Neural cell (in vitro differentiated cells): Measurements from ENCODE around the gene DUS3L. TPM values are rescaled to one million over a fixed set of nuclear protein-coding genes. Genes with fewer than 3 reads are reported as not detected.

ENCODE experiments used
- H2AFZ ChIP-seq: fragments of 200-600, 300-800 bp; sonication (generic), shearing (Covaris generic); 2 replicates; pipeline ENCODE4 v1.6.0; 2014; ENCODE audit warnings: low read depth, mild to moderate bottlenecking, antibody characterized with exemption, low read length, moderate library complexity
- H3F3A ChIP-seq: fragments of 200-600 bp; shearing (Covaris generic); 2 replicates; pipeline ENCODE4 v1.6.1; 2016; ENCODE audit warnings: mild to moderate bottlenecking, moderate library complexity, mixed read lengths, antibody characterized with exemption, low read length; ENCODE audit not compliant: insufficient read depth, poor library complexity, severe bottlenecking
- H3K27ac ChIP-seq: fragments of 200-600, 300-800 bp; sonication (generic), shearing (Covaris generic); 2 replicates; pipeline ENCODE4 v1.5.1; 2014; ENCODE audit warnings: mild to moderate bottlenecking, low read length, moderate library complexity
- H3K27me3 ChIP-seq: fragments of 300-800, 200-600 bp; sonication (generic), shearing (Covaris generic); 2 replicates; pipeline ENCODE4 v1.6.0; 2014; ENCODE audit warnings: mild to moderate bottlenecking, low read depth, low read length, moderate library complexity; ENCODE audit not compliant: insufficient read depth
- H3K36me3 ChIP-seq: fragments of 300-800, 200-600 bp; sonication (generic), shearing (Covaris generic); 2 replicates; pipeline ENCODE4 v1.5.1; 2014; ENCODE audit warnings: mild to moderate bottlenecking, antibody characterized with exemption, low read length, moderate library complexity; ENCODE audit not compliant: insufficient read depth
- H3K4me2 ChIP-seq: fragments of 300-800, 200-600 bp; sonication (generic), shearing (Covaris generic); 2 replicates; pipeline ENCODE4 v1.6.0; 2014; ENCODE audit warnings: mild to moderate bottlenecking, low read length
- H3K4me3 ChIP-seq: fragments of 300-800, 200-600 bp; sonication (generic), shearing (Covaris generic); 2 replicates; pipeline ENCODE4 v1.5.1; 2014; ENCODE audit warnings: mild to moderate bottlenecking, low read length, moderate library complexity
- H3K79me2 ChIP-seq: fragments of 200-600 bp; shearing (Covaris generic); replicated peaks from 2 replicates; pipeline ENCODE4 v1.6.0; 2014; ENCODE audit warnings: mild to moderate bottlenecking, low read length, moderate library complexity; ENCODE audit not compliant: insufficient read depth
- H3K9ac ChIP-seq: fragments of 300-800, 200-600 bp; sonication (generic), shearing (Covaris generic); 2 replicates; pipeline ENCODE4 v1.6.1; 2016; ENCODE audit warnings: mild to moderate bottlenecking, low read length, mixed read lengths
- H3K9me2 ChIP-seq: fragments of 200-600 bp; shearing (Covaris generic); 2 replicates; pipeline ENCODE4 v1.6.1; 2016; ENCODE audit warnings: mild to moderate bottlenecking, low read length, mixed read lengths; ENCODE audit not compliant: insufficient read depth
- H3K9me3 ChIP-seq: fragments of 200-600, 300-800 bp; sonication (generic), shearing (Covaris generic); 2 replicates; pipeline ENCODE4 v1.6.1; 2016; ENCODE audit warnings: mild to moderate bottlenecking, mixed run types, low read length, moderate library complexity, mixed read lengths
- H4K20me1 ChIP-seq: fragments of 200-600 bp; shearing (Covaris generic); 2 replicates; pipeline ENCODE4 v1.6.1; 2016; ENCODE audit warnings: mild to moderate bottlenecking, mixed run types; ENCODE audit not compliant: insufficient read depth
- CTCF ChIP-seq: fragments of 450-650 bp; IDR thresholded peaks from 2 replicates; pipeline ENCODE4 v1.5.1; 2014; ENCODE audit warnings: antibody characterized with exemption, mild to moderate bottlenecking, moderate library complexity; ENCODE audit not compliant: poor library complexity, severe bottlenecking
- EP300 ChIP-seq: fragments of 450-650 bp; conservative IDR thresholded peaks from 2 replicates; pipeline ENCODE4 v1.6.1; 2014; ENCODE audit warnings: antibody characterized with exemption, mild to moderate bottlenecking, moderate library complexity; ENCODE audit not compliant: poor library complexity, severe bottlenecking
- EZH2 ChIP-seq: fragments of 200-600, 300-800 bp; shearing (Covaris generic), sonication (generic); IDR thresholded peaks from 2 replicates; pipeline ENCODE4 v1.6.1; 2014; ENCODE audit warnings: antibody characterized with exemption, low read length, borderline replicate concordance, mild to moderate bottlenecking; ENCODE audit not compliant: insufficient read depth, poor library complexity, severe bottlenecking
- MXI1 ChIP-seq: fragments of 450-650 bp; conservative IDR thresholded peaks from 2 replicates; pipeline ENCODE4 v1.6.1; 2014; ENCODE audit warnings: antibody characterized with exemption, mild to moderate bottlenecking; ENCODE audit not compliant: poor library complexity, severe bottlenecking
- POLR2AphosphoS5 ChIP-seq: IDR thresholded peaks from 2 replicates; pipeline ENCODE4 v1.6.1; 2012
- RAD21 ChIP-seq: fragments of 450-650 bp; conservative IDR thresholded peaks from 2 replicates; pipeline ENCODE4 v1.6.1; 2014; ENCODE audit warnings: antibody characterized with exemption, mild to moderate bottlenecking, moderate library complexity
- REST ChIP-seq: IDR thresholded peaks from 2 replicates; pipeline ENCODE4 v1.6.1; 2012; ENCODE audit warnings: borderline replicate concordance
- SMC3 ChIP-seq: fragments of 450-650 bp; conservative IDR thresholded peaks from 2 replicates; pipeline ENCODE4 v1.6.1; 2014; ENCODE audit warnings: antibody characterized with exemption, mild to moderate bottlenecking, moderate library complexity; ENCODE audit not compliant: poor library complexity
- TAF1 ChIP-seq: IDR thresholded peaks from 2 replicates; pipeline ENCODE4 v1.6.1; 2012; ENCODE audit warnings: low read depth
- polyA plus RNA-seq: library from polyadenylated mRNA; depleted of rRNA; stranded (reverse); fragments of >200 nt; gene quantifications from 2 replicates; pipeline ENCODE4 v1.2.3, GENCODE V29; 2014

Gene DUS3L
- polyA plus RNA-seq, 1 donor from 2014 or later, result 34.2 TPM

GRCh38 chr19:5803441-5803751 is 12.4 kb upstream of the DUS3L start:
- Histone ChIP-seq H3K4me2 (no peak overlapping the region), H3K9me3 (no peaks in the 10 kb centered on the region), H4K20me1 (no peaks in the 10 kb centered on the region), H3K9me2 (no peaks in the 10 kb centered on the region), H3K27ac (no peak overlapping the region), H3K36me3 (no peaks in the 10 kb centered on the region), H3K4me3 (no peak overlapping the region), H3F3A (no peaks in the 10 kb centered on the region), H3K27me3 (peaks cover 32% of the 10 kb centered on the region), H3K9ac (no peak overlapping the region), H2AFZ (no peak overlapping the region), H3K79me2 (no peaks in the 10 kb centered on the region)
- no peak for TF ChIP-seq REST

GRCh38 chr19:5801796-5802619 is 11.0 kb upstream of the DUS3L start:
- H3K9ac ChIP-seq, result no peak overlapping the region
- H3K27me3 ChIP-seq, result peaks cover 32% of the 10 kb centered on the region
- no peaks in the 10 kb centered on the region for H4K20me1 ChIP-seq
- no peaks in the 10 kb centered on the region for H3K9me3 ChIP-seq
- H3K27ac ChIP-seq, result no peak overlapping the region
- H3F3A ChIP-seq, result no peaks in the 10 kb centered on the region
- H3K9me2 ChIP-seq, result no peaks in the 10 kb centered on the region
- no peak overlapping the region for H3K4me3 ChIP-seq
- TF ChIP-seq EP300 (no peak), TAF1 (no peak), SMC3 (no peak), POLR2AphosphoS5 (no peak), RAD21 (no peak), MXI1 (peak; percentile 43), EZH2 (no peak)
- no peak overlapping the region for H2AFZ ChIP-seq
- H3K79me2 ChIP-seq, result no peaks in the 10 kb centered on the region
- H3K4me2 ChIP-seq, result no peak overlapping the region
- no peaks in the 10 kb centered on the region for H3K36me3 ChIP-seq

- Histone ChIP-seq H3K9ac (no peak overlapping the region), H3K4me3 (no peak overlapping the region), H3K27me3 (peaks cover 19% of the 10 kb centered on the region), H3K79me2 (no peaks in the 10 kb centered on the region), H3K9me3 (no peaks in the 10 kb centered on the region), H3K9me2 (no peaks in the 10 kb centered on the region), H3K4me2 (no peak overlapping the region), H4K20me1 (no peaks in the 10 kb centered on the region), H3K27ac (no peak overlapping the region), H3F3A (no peaks in the 10 kb centered on the region), H2AFZ (no peak overlapping the region), H3K36me3 (no peaks in the 10 kb centered on the region)
- TF ChIP-seq POLR2AphosphoS5 (no peak), CTCF (no peak), SMC3 (no peak), MXI1 (no peak), EZH2 (no peak), TAF1 (no peak), EP300 (no peak), RAD21 (no peak), REST (no peak)
Measured at GRCh38 chr19:5800361-5801270, 9.7 kb upstream of the DUS3L start.
